Measurements from ENCODE around the gene APOBEC2.
A peak's percentile ranks its signal among the peaks of the same experiment; 100 is the strongest.

The APOBEC2 gene

GRCh38 chr6:41062056-41062455 lies 9.1 kb downstream of the APOBEC2 start:
- no peak for DNase-seq

GRCh38 chr6:41063884-41064285 lies 10.9 kb downstream of the APOBEC2 start:
- DNase-seq, result no peak

DNA sequence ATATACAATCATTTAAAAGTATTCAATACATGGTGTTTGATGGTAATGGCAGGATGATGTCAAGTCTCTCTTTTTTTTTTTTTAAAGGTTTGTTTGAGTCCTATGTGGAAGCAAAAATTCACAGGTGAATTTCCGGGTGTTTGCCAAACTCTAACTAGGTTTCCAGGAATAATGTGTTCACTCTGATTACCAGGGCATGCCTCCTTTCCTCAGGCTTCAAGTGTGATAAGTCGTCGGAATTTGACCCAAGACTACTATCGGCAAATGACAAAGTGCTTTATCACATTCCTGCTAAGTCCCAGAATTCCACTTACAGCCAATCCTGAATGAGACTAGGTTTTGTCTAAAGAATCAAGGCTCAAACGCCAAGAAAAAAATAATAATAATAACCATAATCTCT lies 11.8 kb downstream of the APOBEC2 start:
- DNase-seq, result no peak

GRCh38 chr6:41065550-41066026 lies 12.6 kb downstream of the APOBEC2 start:
- no peak for DNase-seq

GRCh38 chr6:41066867-41067304 lies 13.9 kb downstream of the APOBEC2 start:
- DNase-seq, result peak; percentile 62

GRCh38 chr6:41071501-41071922 lies 18.5 kb downstream of the APOBEC2 start:
- DNase-seq, result no peak

- DNase-seq, result peak; percentile 100
These were observed 19.2 kb downstream of the APOBEC2 start, which contains the start of gene OARD1 for GRCh38 chr6:41071923-41072835. TSS of gene OARD1 (minus strand) at chr6:41072356. CDS start at chr6:41071634, 722 bp downstream.

DNA sequence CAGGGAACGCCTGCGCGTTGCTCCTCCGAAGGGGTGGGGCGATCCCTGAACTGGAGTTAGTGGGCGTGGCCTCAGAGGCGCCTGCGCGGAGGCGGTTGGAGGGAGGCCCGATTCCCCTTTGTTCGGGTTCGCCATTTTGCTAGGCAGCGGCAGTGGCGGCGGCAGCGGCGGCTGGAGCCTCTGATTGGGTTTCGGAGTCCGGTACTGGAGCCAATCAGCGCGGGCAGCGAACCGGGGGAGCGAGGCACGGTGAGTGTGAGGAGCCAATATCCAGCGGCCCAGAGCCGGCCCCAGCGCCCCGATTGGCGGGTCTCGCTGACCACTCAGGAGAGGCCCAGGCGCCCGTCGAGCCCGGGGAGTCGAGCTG lies 19.8 kb downstream of the APOBEC2 start, which contains the start of gene NFYA:
NFYA (plus strand) TSS at position 139 of the 367 bp plus-strand sequence. CDS start 6,116 bp downstream, outside the sequence.
- no peak for DNase-seq

DNA sequence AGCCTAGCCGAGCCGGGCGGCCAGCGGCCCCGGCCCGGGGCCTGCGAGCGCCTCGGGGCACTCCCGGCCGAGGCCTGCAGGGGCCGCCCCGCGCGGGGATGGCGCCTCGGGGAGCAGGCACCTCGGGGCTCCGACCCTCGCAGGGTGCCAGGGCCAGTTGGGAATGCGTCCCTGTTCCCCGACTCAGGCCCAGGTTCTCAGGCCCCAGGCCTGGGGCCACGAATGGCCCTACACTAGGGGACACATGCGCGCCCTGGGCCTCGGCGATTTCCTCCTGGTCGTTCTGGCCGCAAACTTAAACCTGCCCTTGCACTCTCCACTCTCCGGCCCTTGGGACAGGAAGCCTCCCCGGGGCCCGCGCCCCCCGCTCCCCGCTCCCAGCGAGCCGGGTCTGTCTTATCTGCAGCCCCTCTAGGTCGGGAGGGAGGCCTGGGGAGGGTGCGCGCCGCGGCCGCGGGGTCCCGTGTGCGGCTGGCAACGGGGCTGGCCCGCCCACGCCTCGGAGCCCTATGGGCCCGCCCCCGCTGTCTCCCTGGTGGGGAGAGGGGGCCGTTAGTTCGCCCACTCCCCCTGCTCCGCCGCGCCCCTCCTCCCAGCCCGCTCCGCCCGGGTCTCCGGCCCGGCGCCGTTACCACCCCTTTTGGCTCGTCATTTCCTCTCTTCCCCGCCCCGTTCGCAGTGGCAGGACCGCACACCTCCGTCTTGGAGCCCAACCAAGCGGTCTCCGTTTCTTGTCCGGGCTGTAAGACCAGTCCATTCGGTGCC lies 20.4 kb downstream of the APOBEC2 start:
- peak; percentile 81 for DNase-seq

DNA sequence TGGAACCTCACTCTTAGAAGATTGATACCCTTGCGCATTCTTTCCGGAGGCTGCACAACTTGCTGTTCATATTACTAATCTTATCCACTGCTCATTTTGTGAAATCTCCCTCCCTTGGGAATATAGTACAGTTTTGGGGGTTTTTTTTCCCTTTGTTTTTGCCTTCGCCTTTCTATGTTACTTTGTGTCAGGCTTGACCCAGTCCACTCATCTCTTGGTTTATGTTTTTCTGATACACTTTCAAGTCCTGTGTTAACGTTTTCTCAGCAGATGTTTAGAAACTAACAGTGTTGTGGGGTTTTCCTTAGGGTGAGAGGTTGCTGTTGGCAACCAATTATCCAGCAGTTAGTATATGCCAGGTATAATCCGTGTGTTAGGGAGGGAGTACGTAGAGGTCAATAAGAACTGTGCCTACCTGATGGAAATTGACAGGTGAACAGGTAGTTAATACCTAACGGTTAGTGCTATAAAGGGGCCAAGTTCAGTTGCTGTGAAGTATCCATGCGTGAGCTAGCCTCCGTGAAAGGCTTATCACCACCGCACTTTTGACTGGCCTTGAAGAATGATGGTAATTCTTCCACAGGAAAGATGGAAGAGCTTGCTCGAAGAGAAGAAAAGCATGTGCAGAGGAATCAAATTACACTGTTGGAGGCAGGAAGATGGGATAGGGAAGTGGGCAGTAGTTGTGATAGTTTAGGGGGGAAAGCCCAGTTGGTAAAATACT lies 21.1 kb downstream of the APOBEC2 start:
- DNase-seq, result no peak

GRCh38 chr6:41074692-41075436 lies 21.9 kb downstream of the APOBEC2 start:
- DNase-seq, result no peak

GRCh38 chr6:41075651-41076626 lies 22.9 kb downstream of the APOBEC2 start:
- DNase-seq, result no peak

DNA sequence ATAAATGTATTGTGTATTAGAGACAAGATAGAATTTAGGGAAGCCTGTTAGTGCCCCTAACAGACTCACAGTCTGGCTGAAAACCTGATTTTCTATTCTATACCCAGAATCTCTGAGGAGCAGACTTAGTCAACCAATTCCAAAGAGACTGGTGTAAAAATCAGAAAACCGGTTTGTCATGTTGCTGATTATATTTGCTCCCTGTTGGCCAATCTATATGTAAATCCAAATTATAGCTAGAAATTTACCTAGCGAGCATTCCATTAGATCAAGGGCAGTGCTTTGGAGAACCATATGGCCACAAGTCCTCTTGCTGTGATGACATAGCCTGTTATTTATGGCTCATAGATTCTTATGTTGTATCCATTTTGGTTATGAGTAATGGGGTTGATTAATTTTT lies 24.5 kb downstream of the APOBEC2 start:
- DNase-seq, result no peak

DNA sequence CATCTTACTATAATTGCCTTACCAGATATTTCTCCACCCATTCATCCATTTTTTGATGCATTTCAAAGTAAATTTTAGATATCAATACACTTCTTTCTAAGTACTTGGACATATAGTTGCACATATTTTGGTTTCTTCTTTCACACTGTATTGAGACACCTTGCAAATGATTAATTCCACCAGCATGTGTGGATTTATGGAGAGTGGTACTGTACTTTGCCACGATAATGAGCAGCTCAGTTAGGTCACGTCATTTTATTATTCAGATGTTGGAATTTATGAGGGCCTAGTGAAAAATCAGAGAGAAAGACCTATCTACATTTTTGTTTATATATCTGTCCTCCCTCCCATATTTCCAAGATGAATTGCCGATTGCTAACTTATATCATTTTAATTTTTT lies 25.1 kb downstream of the APOBEC2 start:
- DNase-seq, result no peak

- DNase-seq, result no peak
These were observed 26.1 kb downstream of the APOBEC2 start for GRCh38 chr6:41079080-41079479.

GRCh38 chr6:41080621-41081020 lies 27.6 kb downstream of the APOBEC2 start:
- DNase-seq, result no peak

DNA sequence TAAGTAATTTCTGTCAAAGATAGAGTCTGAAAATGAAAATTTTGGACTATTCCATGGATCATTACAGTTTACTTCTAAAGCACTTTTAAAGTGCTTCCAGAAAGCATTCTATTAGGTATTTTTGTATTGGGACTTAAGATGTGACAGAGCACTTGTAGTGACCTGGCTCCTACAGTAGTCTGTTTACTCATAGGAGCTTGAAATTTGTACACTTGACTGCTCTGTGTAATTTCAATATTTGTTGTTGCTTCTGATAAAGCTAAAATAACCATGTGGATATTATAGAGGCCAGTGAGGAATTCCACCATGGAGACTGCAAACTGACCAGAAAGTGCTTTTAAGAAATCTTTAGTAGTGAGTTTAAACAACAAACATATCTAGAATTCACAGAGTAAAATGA lies 30.1 kb downstream of the APOBEC2 start:
- no peak for DNase-seq

DNA sequence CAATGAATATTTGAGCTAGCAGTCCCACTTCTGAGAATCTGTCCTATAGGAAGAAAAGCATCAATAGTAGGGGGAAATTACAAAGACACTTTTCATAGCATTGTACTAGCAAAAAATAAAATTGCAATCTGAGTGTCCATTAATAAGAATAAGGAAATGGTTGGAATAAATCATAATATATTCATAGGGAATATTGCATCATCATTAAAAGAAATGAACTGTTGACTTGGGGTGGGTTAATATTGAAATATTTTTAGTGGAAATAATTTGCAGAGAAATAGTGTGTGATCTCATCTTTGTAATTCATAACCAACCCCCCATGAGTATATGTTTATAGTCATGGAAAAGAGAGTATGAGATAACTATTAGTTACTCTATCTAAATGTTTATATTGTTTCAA lies 32.2 kb downstream of the APOBEC2 start:
- DNase-seq, result no peak

- no peak for DNase-seq
These were observed 35.4 kb downstream of the APOBEC2 start for GRCh38 chr6:41088451-41088850.

DNA sequence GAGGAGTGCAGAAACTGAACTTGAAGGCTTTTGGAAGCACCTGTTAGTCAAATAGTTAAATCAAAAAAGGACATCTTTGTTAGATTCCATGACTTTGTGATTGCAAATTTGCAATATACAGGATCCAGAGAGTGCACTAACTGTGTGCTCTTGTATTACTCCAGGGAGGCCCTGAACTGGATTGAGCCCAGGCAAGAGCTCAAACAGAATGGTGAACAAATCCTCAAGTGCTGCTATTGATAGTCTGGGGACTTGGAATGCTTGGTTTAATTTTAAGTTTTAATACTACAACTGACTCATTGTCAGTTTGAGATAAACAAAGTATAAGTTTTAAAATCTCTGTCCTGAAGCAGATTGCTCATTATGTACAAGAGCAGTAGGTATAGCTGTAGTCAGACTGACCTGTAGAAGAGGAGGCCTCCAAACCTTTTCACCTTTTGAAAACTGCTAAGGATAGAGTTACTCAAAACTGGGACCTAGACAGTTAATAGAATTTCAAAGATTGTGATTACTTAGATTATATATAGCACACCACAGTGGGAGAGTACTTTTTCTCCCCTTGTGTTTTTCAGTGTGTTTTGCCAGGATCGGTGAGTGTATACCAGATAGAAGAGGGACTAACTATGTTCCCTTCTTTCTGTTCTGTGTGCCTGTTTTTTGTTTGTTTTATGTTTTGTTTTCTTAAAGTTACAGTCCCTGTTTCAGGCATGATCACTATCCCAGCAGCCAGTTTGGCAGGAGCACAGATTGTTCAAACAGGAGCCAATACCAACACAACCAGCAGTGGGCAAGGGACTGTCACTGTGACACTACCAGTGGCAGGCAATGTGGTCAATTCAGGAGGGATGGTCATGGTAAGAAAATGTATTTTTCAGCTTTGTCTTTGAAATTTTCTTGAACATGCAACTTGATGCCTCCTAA lies 38.1 kb downstream of the APOBEC2 start:
- no peak for DNase-seq

Data from NCI-H1436 (cell line).